Measurements from ENCODE around the gene TIMP1.

TIMP1 gene

GRCh38 chrX:47634871-47635575 lies 52.8 kb downstream of the TIMP1 start:
- DNase-seq (ENCODE audit: low read depth, low spot score) = no peak
